Effector memory CD4-positive, alpha-beta T cell (primary cell): ENCODE measurements around the gene TMEM208.
A peak's percentile ranks its signal among the peaks of the same experiment; 100 is the strongest.

ENCODE experiments used
- DNase-seq, 3 donors: peaks; one replicate each; pipeline ENCODE4 v3.0.0-alpha.2; 2020
- H3K27ac ChIP-seq: 2 replicates; pipeline ENCODE4 v1.7.0; 2013; ENCODE audit warnings: mild to moderate bottlenecking, low read length, moderate library complexity; ENCODE audit not compliant: insufficient read depth, poor library complexity, severe bottlenecking
- H3K27me3 ChIP-seq: replicated peaks from 2 replicates; pipeline ENCODE4 v1.7.0; 2013; ENCODE audit warnings: mild to moderate bottlenecking, low read length; ENCODE audit not compliant: insufficient read depth, control insufficient read depth, poor library complexity, severe bottlenecking
- H3K36me3 ChIP-seq: 2 replicates; pipeline ENCODE4 v1.7.0; 2013; ENCODE audit warnings: mild to moderate bottlenecking, low read length, moderate library complexity; ENCODE audit not compliant: control insufficient read depth, insufficient read depth
- H3K4me1 ChIP-seq: 2 replicates; pipeline ENCODE4 v1.7.0; 2013; ENCODE audit warnings: low read length, mild to moderate bottlenecking; ENCODE audit not compliant: control insufficient read depth, insufficient read depth, poor library complexity, severe bottlenecking
- H3K4me3 ChIP-seq: 2 replicates; pipeline ENCODE4 v1.7.0; 2013; ENCODE audit warnings: low read length, low read depth, mild to moderate bottlenecking; ENCODE audit not compliant: insufficient read depth, poor library complexity, severe bottlenecking
- H3K9me3 ChIP-seq: 2 replicates; pipeline ENCODE4 v1.7.0; 2013; ENCODE audit warnings: mild to moderate bottlenecking, low read length, moderate library complexity; ENCODE audit not compliant: control insufficient read depth

TMEM208 gene

GRCh38 chr16:67249178-67250044 lies 22.5 kb downstream of the TMEM208 start:
- no peak for DNase-seq
- no peaks in the 10 kb centered on the region for H3K9me3 ChIP-seq
- H3K4me3 ChIP-seq, result peak overlapping the region; percentile 69
- peaks cover 41% of the 10 kb centered on the region for H3K4me1 ChIP-seq
- no peaks in the 10 kb centered on the region for H3K36me3 ChIP-seq
- H3K27ac ChIP-seq, result no peak overlapping the region
- H3K27me3 ChIP-seq, result peaks cover 4% of the 10 kb centered on the region

- no peak overlapping the region for H3K4me3 ChIP-seq
- H3K27me3 ChIP-seq, result peaks cover 4% of the 10 kb centered on the region
- DNase-seq, result no peak
- H3K27ac ChIP-seq, result no peak overlapping the region
- H3K4me1 ChIP-seq, result peaks cover 36% of the 10 kb centered on the region
- no peaks in the 10 kb centered on the region for H3K9me3 ChIP-seq
- H3K36me3 ChIP-seq, result no peaks in the 10 kb centered on the region
These were observed 23.1 kb downstream of the TMEM208 start for GRCh38 chr16:67250045-67250327.

- Histone ChIP-seq H3K4me3 (no peak overlapping the region), H3K9me3 (no peaks in the 10 kb centered on the region), H3K27ac (no peak overlapping the region), H3K36me3 (no peaks in the 10 kb centered on the region), H3K27me3 (peaks cover 4% of the 10 kb centered on the region), H3K4me1 (peaks cover 16% of the 10 kb centered on the region)
- DNase-seq, result no peak
These were observed 25.9 kb downstream of the TMEM208 start for GRCh38 chr16:67252609-67253497.

- H3K4me1 ChIP-seq, result no peaks in the 10 kb centered on the region
- H3K4me3 ChIP-seq, result no peak overlapping the region
- H3K27me3 ChIP-seq, result peaks cover 3% of the 10 kb centered on the region
- H3K27ac ChIP-seq, result no peak overlapping the region
- DNase-seq, result no peak
- H3K9me3 ChIP-seq, result no peaks in the 10 kb centered on the region
- H3K36me3 ChIP-seq, result no peaks in the 10 kb centered on the region
These were observed 28.0 kb downstream of the TMEM208 start for GRCh38 chr16:67254801-67255552.

GRCh38 chr16:67255553-67256221 lies 28.8 kb downstream of the TMEM208 start:
- no peak overlapping the region for H3K27ac ChIP-seq
- H3K27me3 ChIP-seq, result no peaks in the 10 kb centered on the region
- no peaks in the 10 kb centered on the region for H3K9me3 ChIP-seq
- H3K4me1 ChIP-seq, result no peaks in the 10 kb centered on the region
- no peak overlapping the region for H3K4me3 ChIP-seq
- no peak for DNase-seq
- no peaks in the 10 kb centered on the region for H3K36me3 ChIP-seq

- Histone ChIP-seq H3K4me1 (no peaks in the 10 kb centered on the region), H3K27ac (no peak overlapping the region), H3K36me3 (no peaks in the 10 kb centered on the region), H3K9me3 (no peaks in the 10 kb centered on the region), H3K4me3 (no peak overlapping the region), H3K27me3 (no peaks in the 10 kb centered on the region)
- DNase-seq, result no peak
These were observed 29.8 kb downstream of the TMEM208 start for GRCh38 chr16:67256701-67257230.

- Histone ChIP-seq H3K27ac (no peak overlapping the region), H3K36me3 (no peaks in the 10 kb centered on the region), H3K4me1 (no peaks in the 10 kb centered on the region), H3K9me3 (no peaks in the 10 kb centered on the region), H3K4me3 (no peak overlapping the region), H3K27me3 (no peaks in the 10 kb centered on the region)
- no peak for DNase-seq
These were observed 30.7 kb downstream of the TMEM208 start for GRCh38 chr16:67257486-67258160.

GRCh38 chr16:67258161-67258835 lies 31.4 kb downstream of the TMEM208 start:
- Histone ChIP-seq H3K27ac (no peak overlapping the region), H3K4me1 (no peaks in the 10 kb centered on the region), H3K27me3 (no peaks in the 10 kb centered on the region), H3K4me3 (no peak overlapping the region), H3K9me3 (no peaks in the 10 kb centered on the region), H3K36me3 (no peaks in the 10 kb centered on the region)
- no peak for DNase-seq
